B cell (primary cell): Measurements from ENCODE around the gene TYROBP.

Source experiments
- CTCF ChIP-seq: fragments of 200-600 bp; IDR thresholded peaks from one replicate; pipeline ENCODE4 v1.8.0; 2022; ENCODE audit warnings: antibody characterized with exemption, mild to moderate bottlenecking
- EZH2 ChIP-seq: IDR thresholded peaks from 2 replicates; pipeline ENCODE4 v1.6.1; 2012; ENCODE audit warnings: borderline replicate concordance, low read depth, mild to moderate bottlenecking, moderate library complexity, low read length; ENCODE audit not compliant: insufficient read depth, poor library complexity, severe bottlenecking

- TF ChIP-seq EZH2 (no peak), CTCF (no peak)
Measured at GRCh38 chr19:35897706-35898451, 10.2 kb downstream of the TYROBP start.
